Measurements from ENCODE around the gene PAX8.

GRCh38 chr2:113213061-113213930, 65.4 kb downstream of the PAX8 start:
- TF ChIP-seq CTCF (IDR thresholded peaks at IDR 0.05): no peak
- TF ChIP-seq POLR2A (IDR thresholded peaks at IDR 0.05): no peak
